HepG2 (cell line): ENCODE data around the gene ATG13. TPM values are rescaled to one million over a fixed set of nuclear protein-coding genes. Genes with fewer than 3 reads are reported as not detected.

ENCODE experiments used
- AHDC1 ChIP-seq: sonication (generic); formaldehyde crosslinking; IDR thresholded peaks from 2 replicates; pipeline ENCODE4 v1.5.1; 2020; ENCODE audit warnings: mild to moderate bottlenecking, missing genetic modification reagents, borderline replicate concordance
- AHR ChIP-seq: IDR thresholded peaks from 2 replicates; pipeline ENCODE4 v1.6.1; 2018; ENCODE audit warnings: missing genetic modification reagents, missing compliant biosample characterization
- BCL6 ChIP-seq: IDR thresholded peaks from 2 replicates; pipeline ENCODE4 v1.6.1; 2016; ENCODE audit warnings: missing genetic modification reagents, missing compliant biosample characterization
- ELF4 ChIP-seq: sonication (generic); formaldehyde crosslinking; IDR thresholded peaks from 2 replicates; pipeline ENCODE4 v1.5.0; 2020; ENCODE audit warnings: missing genetic modification reagents, mild to moderate bottlenecking, moderate library complexity, borderline replicate concordance
- FOXO1 ChIP-seq: sonication (generic); formaldehyde crosslinking; IDR thresholded peaks from 2 replicates; pipeline ENCODE4 v1.4.0; 2020; ENCODE audit warnings: missing genetic modification reagents
- HOXA3 ChIP-seq: sonication (generic); formaldehyde crosslinking; IDR thresholded peaks from 2 replicates; pipeline ENCODE4 v1.5.0; 2020; ENCODE audit warnings: missing genetic modification reagents
- MYC ChIP-seq: sonication (generic); formaldehyde crosslinking; IDR thresholded peaks from 2 replicates; pipeline ENCODE4 v1.9.0; 2021; ENCODE audit warnings: missing genetic modification reagents, borderline replicate concordance
- MZF1 ChIP-seq: sonication (generic); formaldehyde crosslinking; IDR thresholded peaks from 2 replicates; pipeline ENCODE4 v1.8.1; 2023; ENCODE audit warnings: mild to moderate bottlenecking, missing genetic modification reagents, borderline replicate concordance
- PRDM4 ChIP-seq: sonication (generic); formaldehyde crosslinking; IDR thresholded peaks from 2 replicates; pipeline ENCODE4 v1.9.0; 2021; ENCODE audit warnings: missing genetic modification reagents, borderline replicate concordance
- RXRA ChIP-seq: sonication (generic); formaldehyde crosslinking; IDR thresholded peaks from 2 replicates; pipeline ENCODE4 v1.5.1; 2020; ENCODE audit warnings: missing genetic modification reagents
- SMYD3 ChIP-seq: sonication (generic); formaldehyde crosslinking; IDR thresholded peaks from 2 replicates; pipeline ENCODE4 v1.8.1; 2023; ENCODE audit warnings: mild to moderate bottlenecking, missing genetic modification reagents
- ZFP41 ChIP-seq: sonication (generic); formaldehyde crosslinking; IDR thresholded peaks from 2 replicates; pipeline ENCODE4 v1.4.0; 2020; ENCODE audit warnings: mild to moderate bottlenecking, missing genetic modification reagents, borderline replicate concordance
- ZFP91 ChIP-seq: sonication (generic); formaldehyde crosslinking; IDR thresholded peaks from 2 replicates; pipeline ENCODE4 v1.9.0; 2022; ENCODE audit warnings: missing genetic modification reagents, mild to moderate bottlenecking, borderline replicate concordance
- ZMAT5 ChIP-seq: sonication (generic); formaldehyde crosslinking; IDR thresholded peaks from 2 replicates; pipeline ENCODE4 v1.5.0; 2020; ENCODE audit warnings: mild to moderate bottlenecking, low read depth, missing genetic modification reagents, borderline replicate concordance
- ZNF296 ChIP-seq: sonication (generic); formaldehyde crosslinking; conservative IDR thresholded peaks from 2 replicates; pipeline ENCODE4 v1.5.0; 2020; ENCODE audit warnings: mild to moderate bottlenecking, missing genetic modification reagents
- ZNF362 ChIP-seq: sonication (generic); formaldehyde crosslinking; IDR thresholded peaks from 2 replicates; pipeline ENCODE4 v1.4.0; 2020; ENCODE audit warnings: missing genetic modification reagents, mild to moderate bottlenecking, borderline replicate concordance
- ZNF678 ChIP-seq: sonication (generic); formaldehyde crosslinking; IDR thresholded peaks from 2 replicates; pipeline ENCODE4 v1.4.0; 2020; ENCODE audit warnings: mild to moderate bottlenecking, missing genetic modification reagents
- polyA plus RNA-seq, 8 experiments: library from polyadenylated mRNA; depleted of rRNA in 3 of 8; stranded (reverse) in 7 of 8; unstranded in 1 of 8; fragments of >200 nt; fragmentation: Illumina TruSeq in 4 of 8; extraction: Trizol in 4 of 8; gene quantifications; 2 replicates each; pipeline versions ENCODE4 v1.2.1 to v1.2.3, GENCODE V29; 2011 to 2016; ENCODE audit warnings: low read depth in 4 of 8, missing spikeins in 1 of 8, mixed read lengths in 1 of 8; ENCODE audit not compliant: insufficient read depth in 1 of 8
- total RNA-seq, 5 experiments: library from RNA; depleted of rRNA; stranded (reverse); fragments of >200 nt; fragmentation: Illumina TruSeq; extraction: Trizol; gene quantifications; 2 replicates each; pipeline ENCODE4 v1.2.3, GENCODE V29; 2016; ENCODE audit warnings: low read depth in 1 of 5

The ATG13 gene
- total and polyA plus RNA-seq, 2 of the 13 experiments (the other 11 are each of a cell fraction or from before 2014, with no cell fraction given): 55.0 to 77.3 TPM

GRCh38 chr11:46719048-46719542 is 101.7 kb downstream of the ATG13 start, which contains the start of gene F2 (continued):
- peak; percentile 89; the same call in 1 of the 2 replicates for TF ChIP-seq SMYD3
- peak; percentile 85 for TF ChIP-seq FOXO1
- peak; percentile 80 for TF ChIP-seq HOXA3
- TF ChIP-seq RXRA: peak; percentile 95
- peak; percentile 55; the same call in 1 of the 2 replicates for TF ChIP-seq AHR (CRISPR knock-in tag)
- TF ChIP-seq MZF1 (CRISPR knock-in tag): no peak
- TF ChIP-seq ZFP91 (CRISPR knock-in tag): no peak
- no peak; the same call in 1 of the 2 replicates for TF ChIP-seq ZNF362 (CRISPR knock-in tag)
- no peak for TF ChIP-seq ZNF678
- no peak for TF ChIP-seq ELF4 (CRISPR knock-in tag)
- TF ChIP-seq PRDM4 (CRISPR knock-in tag): no peak
- TF ChIP-seq MYC (CRISPR knock-in tag): peak; percentile 85
- TF ChIP-seq ZNF296: peak; percentile 84; the same call in 1 of the 2 replicates
- no peak for TF ChIP-seq ZMAT5
- peak; percentile 85 for TF ChIP-seq BCL6 (CRISPR knock-in tag)
- peak; percentile 72 for TF ChIP-seq AHDC1 (CRISPR knock-in tag)
- no peak; the same call in 1 of the 2 replicates for TF ChIP-seq ZFP41 (CRISPR knock-in tag)
